ENCODE data around the gene THTPA.
"Not testable (repeated sequence)": the region's sequence is repeated elsewhere in the genome, so short reads cannot be mapped to it uniquely, and the experiment has no call there.

The THTPA gene

GRCh38 chr14:23533652-23534435, 22.2 kb upstream of the THTPA start:
- DNase-seq (ENCODE audit: low read depth) = no peak

- DNase-seq (ENCODE audit: low read depth) = no peak
These were observed 20.1 kb upstream of the THTPA start for GRCh38 chr14:23535943-23536342.

- DNase-seq (ENCODE audit: low read depth) = no peak
These were observed 19.6 kb upstream of the THTPA start for GRCh38 chr14:23536494-23536893.

- DNase-seq (ENCODE audit: low read depth) = not testable (repeated sequence)
These were observed 19.2 kb upstream of the THTPA start for GRCh38 chr14:23536906-23537305.

GRCh38 chr14:23537351-23538049, 18.6 kb upstream of the THTPA start:
- no peak for DNase-seq (ENCODE audit: low read depth)

GRCh38 chr14:23538050-23538718, 17.9 kb upstream of the THTPA start:
- DNase-seq (ENCODE audit: low read depth) = no peak

GRCh38 chr14:23538785-23539184, 17.3 kb upstream of the THTPA start:
- no peak for DNase-seq (ENCODE audit: low read depth)

GRCh38 chr14:23539248-23540140, 16.6 kb upstream of the THTPA start:
- DNase-seq (ENCODE audit: low read depth) = no peak

- DNase-seq (ENCODE audit: low read depth) = no peak
These were observed 16.0 kb upstream of the THTPA start for GRCh38 chr14:23540141-23540469.

- no peak for DNase-seq (ENCODE audit: low read depth)
These were observed 13.8 kb upstream of the THTPA start for GRCh38 chr14:23542261-23542660.

- DNase-seq (ENCODE audit: low read depth) = no peak
These were observed 12.7 kb upstream of the THTPA start for GRCh38 chr14:23543403-23543802.

GRCh38 chr14:23544511-23545447, 11.3 kb upstream of the THTPA start:
- DNase-seq (ENCODE audit: low read depth) = no peak

GRCh38 chr14:23545740-23546365, 10.2 kb upstream of the THTPA start:
- no peak for DNase-seq (ENCODE audit: low read depth)

GRCh38 chr14:23546450-23547035, 9.5 kb upstream of the THTPA start:
- DNase-seq (ENCODE audit: low read depth) = no peak

- DNase-seq (ENCODE audit: low read depth) = no peak
These were observed 8.1 kb upstream of the THTPA start for GRCh38 chr14:23547924-23548323.

GRCh38 chr14:23548351-23549318, 7.4 kb upstream of the THTPA start:
- no peak for DNase-seq (ENCODE audit: low read depth)

- DNase-seq (ENCODE audit: low read depth) = no peak
These were observed 5.8 kb upstream of the THTPA start for GRCh38 chr14:23550131-23550811.

GRCh38 chr14:23550812-23551265, 5.2 kb upstream of the THTPA start:
- no peak for DNase-seq (ENCODE audit: low read depth)
